SK-N-MC (cell line): ENCODE data around the gene CDH12.

Experiments used
- DNase-seq: peaks from one replicate; pipeline ENCODE4 v3.0.0-alpha.2; 2011; ENCODE audit warnings: low read depth, low spot score
- H3K27ac ChIP-seq: fragments of 200-600 bp; sonication (generic); 2 replicates; pipeline ENCODE4 v1.5.1; 2016; ENCODE audit warnings: mixed run types
- H3K36me3 ChIP-seq: fragments of 200-600 bp; sonication (generic); 2 replicates; pipeline ENCODE4 v1.6.1; 2017; ENCODE audit warnings: antibody characterized with exemption, low read length, mixed read lengths; ENCODE audit not compliant: insufficient read depth
- H3K4me3 ChIP-seq: fragments of 200-600 bp; sonication (generic); 2 replicates; pipeline ENCODE4 v1.5.1; 2016
- H3K9ac ChIP-seq: fragments of 200-600 bp; sonication (generic); 2 replicates; pipeline ENCODE4 v1.8.0; 2017; ENCODE audit warnings: mixed run types, mixed read lengths; ENCODE audit not compliant: insufficient read length
- H3K9me3 ChIP-seq: fragments of 200-600 bp; sonication (generic); 2 replicates; pipeline ENCODE4 v1.6.1; 2017; ENCODE audit warnings: low read depth, mild to moderate bottlenecking, antibody characterized with exemption, low read length, moderate library complexity, mixed read lengths
- EZH2 ChIP-seq: fragments of 200-600 bp; sonication (generic); IDR thresholded peaks from one replicate; pipeline ENCODE4 v1.6.1; 2017; ENCODE audit warnings: antibody characterized with exemption
- FOXP2 ChIP-seq: optimal IDR thresholded peaks from 2 replicates; pipeline ENCODE3; 2011; ENCODE audit warnings: mild to moderate bottlenecking, moderate library complexity; ENCODE audit not compliant: insufficient read depth; ENCODE audit errors: extremely low read length, control extremely low read depth
- POLR2AphosphoS5 ChIP-seq: IDR thresholded peaks from 2 replicates; pipeline ENCODE4 v1.6.1; 2012; ENCODE audit warnings: mild to moderate bottlenecking, low read depth, low read length, borderline replicate concordance

The CDH12 gene

GRCh38 chr5:22855824-22856223, 2.7 kb upstream of the CDH12 start:
- H3K9me3 ChIP-seq, result no peaks in the 10 kb centered on the region
- no peak for TF ChIP-seq FOXP2
- no peak for TF ChIP-seq EZH2
- no peak for TF ChIP-seq POLR2AphosphoS5
- no peak overlapping the region for H3K9ac ChIP-seq
- H3K4me3 ChIP-seq, result no peak overlapping the region
- H3K36me3 ChIP-seq, result no peaks in the 10 kb centered on the region
- H3K27ac ChIP-seq, result no peak overlapping the region
- no peak for DNase-seq

GRCh38 chr5:22850981-22851380, 2.2 kb downstream of the CDH12 start:
- H3K27ac ChIP-seq, result no peak overlapping the region
- no peak overlapping the region for H3K4me3 ChIP-seq
- H3K9ac ChIP-seq, result no peak overlapping the region
- no peaks in the 10 kb centered on the region for H3K9me3 ChIP-seq
- TF ChIP-seq EZH2, result no peak
- no peak for TF ChIP-seq POLR2AphosphoS5
- no peak for TF ChIP-seq FOXP2
- DNase-seq, result no peak
- no peaks in the 10 kb centered on the region for H3K36me3 ChIP-seq

GRCh38 chr5:22846693-22847092, 6.5 kb downstream of the CDH12 start:
- TF ChIP-seq POLR2AphosphoS5 (no peak), FOXP2 (no peak), EZH2 (no peak)
- no peaks in the 10 kb centered on the region for H3K9me3 ChIP-seq
- DNase-seq, result no peak
- no peak overlapping the region for H3K4me3 ChIP-seq
- H3K9ac ChIP-seq, result no peak overlapping the region
- H3K36me3 ChIP-seq, result no peaks in the 10 kb centered on the region
- no peak overlapping the region for H3K27ac ChIP-seq

GRCh38 chr5:22844636-22845035, 8.5 kb downstream of the CDH12 start:
- Histone ChIP-seq H3K4me3 (no peak overlapping the region), H3K27ac (no peak overlapping the region), H3K36me3 (no peaks in the 10 kb centered on the region), H3K9me3 (no peaks in the 10 kb centered on the region), H3K9ac (no peak overlapping the region)
- no peak for DNase-seq
- TF ChIP-seq POLR2AphosphoS5, result no peak
- TF ChIP-seq FOXP2, result no peak
- no peak for TF ChIP-seq EZH2

GRCh38 chr5:22844155-22844554, 9.0 kb downstream of the CDH12 start:
- TF ChIP-seq EZH2, result no peak
- TF ChIP-seq POLR2AphosphoS5, result no peak
- no peak for TF ChIP-seq FOXP2
- Histone ChIP-seq H3K27ac (no peak overlapping the region), H3K36me3 (no peaks in the 10 kb centered on the region), H3K9ac (no peak overlapping the region), H3K9me3 (no peaks in the 10 kb centered on the region), H3K4me3 (no peak overlapping the region)
- DNase-seq, result no peak

- no peak overlapping the region for H3K9ac ChIP-seq
- H3K36me3 ChIP-seq, result no peaks in the 10 kb centered on the region
- DNase-seq, result no peak
- H3K27ac ChIP-seq, result no peak overlapping the region
- H3K4me3 ChIP-seq, result no peak overlapping the region
- TF ChIP-seq FOXP2 (no peak), EZH2 (no peak)
- no peaks in the 10 kb centered on the region for H3K9me3 ChIP-seq
Observed at GRCh38 chr5:22842574-22842973, 10.6 kb downstream of the CDH12 start.

- TF ChIP-seq POLR2AphosphoS5 (no peak), EZH2 (no peak), FOXP2 (no peak)
Observed at GRCh38 chr5:22837803-22838202, 15.3 kb downstream of the CDH12 start.

GRCh38 chr5:22835686-22836085, 17.5 kb downstream of the CDH12 start:
- no peaks in the 10 kb centered on the region for H3K36me3 ChIP-seq
- DNase-seq, result no peak
- H3K9me3 ChIP-seq, result no peaks in the 10 kb centered on the region
- no peak for TF ChIP-seq POLR2AphosphoS5
- TF ChIP-seq EZH2, result no peak
- TF ChIP-seq FOXP2, result no peak
- H3K4me3 ChIP-seq, result no peak overlapping the region
- H3K9ac ChIP-seq, result no peak overlapping the region
- no peak overlapping the region for H3K27ac ChIP-seq

More at GRCh38 chr5:22837803-22838202, 15.3 kb downstream of the CDH12 start:
- no peak for DNase-seq
- Histone ChIP-seq H3K9me3 (no peaks in the 10 kb centered on the region), H3K4me3 (no peak overlapping the region), H3K36me3 (no peaks in the 10 kb centered on the region), H3K27ac (no peak overlapping the region), H3K9ac (no peak overlapping the region)

GRCh38 chr5:22793463-22793862, 59.7 kb downstream of the CDH12 start:
- no peaks in the 10 kb centered on the region for H3K9me3 ChIP-seq
- H3K4me3 ChIP-seq, result no peak overlapping the region
- DNase-seq, result no peak
- H3K9ac ChIP-seq, result no peak overlapping the region
- H3K27ac ChIP-seq, result no peak overlapping the region
- no peaks in the 10 kb centered on the region for H3K36me3 ChIP-seq
- TF ChIP-seq EZH2 (no peak), FOXP2 (no peak), POLR2AphosphoS5 (no peak)
